ENCODE data around the gene HNF1B.
"Not testable (repeated sequence)": the region's sequence is repeated elsewhere in the genome, so short reads cannot be mapped to it uniquely, and the experiment has no call there.

Gene HNF1B

GRCh38 chr17:37744961-37745800 lies at the start of gene HNF1B:
Gene HNF1B (minus strand): TSS chr17:37745059. CDS start chr17:37744884, 175 bp downstream.
- no peak for DNase-seq (ENCODE audit: low read depth in 2 of 2)

GRCh38 chr17:37792787-37793186 lies 47.9 kb upstream of the HNF1B start:
- no peak for DNase-seq (ENCODE audit: low read depth in 2 of 2)

GRCh38 chr17:37791447-37792399 lies 46.9 kb upstream of the HNF1B start:
- peak; percentile 23 to 35 for DNase-seq (ENCODE audit: low read depth in 2 of 2)

- DNase-seq (ENCODE audit: low read depth in 2 of 2), result no peak
Measured at GRCh38 chr17:37789771-37790541, 45.1 kb upstream of the HNF1B start.

GRCh38 chr17:37789021-37789565 lies 44.2 kb upstream of the HNF1B start:
- no peak for DNase-seq (ENCODE audit: low read depth in 2 of 2)

- no peak for DNase-seq (ENCODE audit: low read depth in 2 of 2)
Measured at GRCh38 chr17:37788526-37788925, 43.7 kb upstream of the HNF1B start.

- DNase-seq (ENCODE audit: low read depth in 2 of 2), result no peak
Measured at GRCh38 chr17:37787055-37787757, 42.3 kb upstream of the HNF1B start.

- DNase-seq (ENCODE audit: low read depth in 2 of 2), result no peak
Measured at GRCh38 chr17:37786481-37786880, 41.6 kb upstream of the HNF1B start.

GRCh38 chr17:37782460-37782859 lies 37.6 kb upstream of the HNF1B start:
- not testable (repeated sequence) for DNase-seq (ENCODE audit: low read depth in 2 of 2)

- DNase-seq (ENCODE audit: low read depth in 2 of 2), result no peak
Measured at GRCh38 chr17:37781451-37781850, 36.6 kb upstream of the HNF1B start.

- DNase-seq (ENCODE audit: low read depth in 2 of 2), result no peak
Measured at GRCh38 chr17:37779554-37779953, 34.7 kb upstream of the HNF1B start.

GRCh38 chr17:37774504-37774903 lies 29.6 kb upstream of the HNF1B start:
- peak in 1 of 2 donors; percentile 22 for DNase-seq (ENCODE audit: low read depth in 2 of 2)

- no peak for DNase-seq (ENCODE audit: low read depth in 2 of 2)
Measured at GRCh38 chr17:37772982-37773381, 28.1 kb upstream of the HNF1B start.

GRCh38 chr17:37770631-37771518 lies 26.0 kb upstream of the HNF1B start:
- DNase-seq (ENCODE audit: low read depth in 2 of 2), result peak; percentile 30 to 35

- DNase-seq (ENCODE audit: low read depth in 2 of 2), result no peak
Measured at GRCh38 chr17:37769050-37769449, 24.2 kb upstream of the HNF1B start.

- DNase-seq (ENCODE audit: low read depth in 2 of 2), result no peak
Measured at GRCh38 chr17:37768438-37768837, 23.6 kb upstream of the HNF1B start.

GRCh38 chr17:37766971-37767370 lies 22.1 kb upstream of the HNF1B start:
- DNase-seq (ENCODE audit: low read depth in 2 of 2), result no peak

- no peak for DNase-seq (ENCODE audit: low read depth in 2 of 2)
Measured at GRCh38 chr17:37764383-37764782, 19.5 kb upstream of the HNF1B start.

- DNase-seq (ENCODE audit: low read depth in 2 of 2), result no peak
Measured at GRCh38 chr17:37762666-37763065, 17.8 kb upstream of the HNF1B start.

- no peak for DNase-seq (ENCODE audit: low read depth in 2 of 2)
Measured at GRCh38 chr17:37761961-37762360, 17.1 kb upstream of the HNF1B start.
